Stimulated activated CD4-positive, alpha-beta T cell treated with anti-CD3 and anti-CD28 coated beads, Interleukin-4, amount 100 ng/mL, for 1 hour (primary cell): ENCODE data around the gene PLK5.
"Not testable (repeated sequence)": the region's sequence is repeated elsewhere in the genome, so short reads cannot be mapped to it uniquely, and the experiment has no call there.

ENCODE experiments used
- DNase-seq: peaks from one replicate; pipeline ENCODE4 v3.0.0-alpha.2; 2020

The PLK5 gene

DNA sequence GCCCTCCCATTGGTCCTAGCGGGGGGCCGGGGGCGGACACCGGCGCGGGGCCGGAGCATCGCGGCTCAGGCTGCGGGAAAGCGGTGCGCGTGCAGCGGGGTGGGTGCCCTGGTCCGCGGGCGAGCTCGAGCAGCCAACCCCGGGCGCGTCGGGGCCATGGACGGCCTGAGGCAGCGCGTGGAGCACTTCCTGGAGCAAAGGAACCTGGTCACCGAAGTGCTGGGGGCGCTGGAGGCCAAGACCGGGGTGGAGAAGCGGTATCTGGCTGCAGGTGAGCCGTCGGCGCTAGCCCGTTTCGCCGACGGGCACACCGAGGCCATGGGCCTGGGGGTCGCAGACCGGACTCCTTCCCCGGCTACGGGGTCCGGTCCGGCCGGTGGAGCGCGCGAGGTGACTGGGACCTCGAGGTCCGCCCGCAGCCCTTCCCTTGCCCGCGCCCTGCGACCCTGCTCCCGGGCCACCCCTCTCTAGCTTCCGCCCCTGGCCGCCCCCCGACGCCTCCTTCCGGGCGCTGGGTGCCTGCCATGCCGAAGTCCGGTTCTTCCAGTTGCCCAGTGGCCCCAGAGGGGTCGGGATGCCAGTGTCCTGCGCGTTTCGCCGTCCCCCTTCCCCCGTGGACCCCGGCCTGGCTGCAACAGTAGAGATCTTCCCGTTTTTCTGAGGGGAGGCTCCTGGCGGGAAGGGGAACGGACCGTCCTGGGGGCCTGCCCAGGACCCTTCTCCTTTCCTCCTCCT lies 32.6 kb upstream of the PLK5 start, which contains the start of gene REEP6:
REEP6 (plus strand) TSS at position 68 of the 735 bp plus-strand sequence; CDS start at position 157, 89 bp downstream.
- DNase-seq = no peak

DNA sequence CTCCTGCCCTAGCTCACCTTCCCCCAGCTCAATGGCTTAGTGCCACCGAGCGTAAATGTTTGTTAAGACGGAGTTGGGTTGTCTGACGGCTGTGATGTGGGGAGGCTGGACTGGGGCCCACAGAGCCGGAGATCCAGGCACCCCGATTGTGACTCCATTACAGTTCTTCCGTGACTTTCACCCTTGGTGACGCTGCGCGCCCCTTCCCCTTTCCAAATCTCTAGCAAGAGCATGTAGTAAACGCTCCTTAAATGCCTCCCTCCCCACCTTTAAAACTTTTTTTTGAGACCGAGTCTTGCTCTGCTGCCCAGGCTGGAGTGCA lies 32.1 kb upstream of the PLK5 start:
- DNase-seq = no peak

DNA sequence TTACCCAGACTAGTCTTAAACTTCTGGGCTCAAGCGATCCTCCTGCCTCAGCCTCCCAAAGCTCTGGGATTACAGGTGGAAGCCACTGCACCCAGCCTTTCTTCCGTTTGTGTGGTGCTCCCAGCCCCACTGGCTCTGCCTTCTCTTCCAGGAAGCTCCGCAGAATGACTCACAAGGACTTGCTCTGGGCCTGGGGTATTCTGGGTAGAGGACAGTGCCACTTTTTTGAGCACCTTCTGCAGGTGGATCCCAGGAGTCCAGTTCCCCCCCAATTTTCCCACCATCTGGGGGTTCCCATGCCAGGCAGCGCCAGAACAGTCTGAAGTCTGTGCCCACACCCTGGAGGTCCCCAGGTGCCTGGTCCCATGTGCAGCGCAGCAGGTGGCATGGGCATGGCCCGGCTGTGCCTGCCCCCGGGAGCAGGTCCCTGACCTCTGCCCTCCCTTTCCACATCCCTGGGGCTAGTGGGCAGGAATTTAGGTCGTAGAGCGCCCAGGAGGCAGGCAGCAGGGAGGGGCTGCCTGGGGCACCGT lies 31.3 kb upstream of the PLK5 start:
- no peak for DNase-seq

DNA sequence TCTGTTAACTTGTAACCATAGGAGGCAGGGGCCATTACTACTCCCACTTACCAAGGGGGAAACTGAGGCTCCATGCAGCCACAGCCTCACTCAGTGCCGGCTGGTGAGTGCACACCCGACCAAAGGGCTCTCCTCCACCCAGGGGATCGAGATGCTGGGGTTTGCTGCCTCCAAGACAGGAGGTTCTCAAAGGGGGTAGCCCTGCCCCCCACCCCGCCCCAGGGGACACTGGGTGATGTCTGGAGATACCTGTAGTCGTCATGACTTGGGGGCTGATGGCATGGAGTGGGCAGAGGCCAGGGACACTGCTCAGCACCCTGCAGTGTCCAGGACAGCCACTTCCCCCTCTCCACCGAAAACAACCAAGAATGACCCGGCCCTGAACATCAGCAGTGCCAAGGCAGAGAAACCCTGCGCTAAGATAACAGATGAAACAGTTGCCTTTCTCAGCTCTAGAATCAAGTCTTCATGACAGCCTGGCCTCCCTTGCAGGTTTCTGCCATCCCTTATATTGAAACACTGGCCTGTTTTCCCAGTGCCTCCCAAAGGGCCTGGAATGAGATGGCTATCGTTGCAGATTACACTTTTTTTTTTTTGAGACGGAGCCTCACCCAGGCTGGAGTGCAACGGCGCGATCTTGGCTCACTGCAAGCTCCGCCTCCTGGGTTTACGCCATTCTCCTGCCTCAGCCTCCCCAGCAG lies 29.6 kb upstream of the PLK5 start:
- no peak for DNase-seq

DNA sequence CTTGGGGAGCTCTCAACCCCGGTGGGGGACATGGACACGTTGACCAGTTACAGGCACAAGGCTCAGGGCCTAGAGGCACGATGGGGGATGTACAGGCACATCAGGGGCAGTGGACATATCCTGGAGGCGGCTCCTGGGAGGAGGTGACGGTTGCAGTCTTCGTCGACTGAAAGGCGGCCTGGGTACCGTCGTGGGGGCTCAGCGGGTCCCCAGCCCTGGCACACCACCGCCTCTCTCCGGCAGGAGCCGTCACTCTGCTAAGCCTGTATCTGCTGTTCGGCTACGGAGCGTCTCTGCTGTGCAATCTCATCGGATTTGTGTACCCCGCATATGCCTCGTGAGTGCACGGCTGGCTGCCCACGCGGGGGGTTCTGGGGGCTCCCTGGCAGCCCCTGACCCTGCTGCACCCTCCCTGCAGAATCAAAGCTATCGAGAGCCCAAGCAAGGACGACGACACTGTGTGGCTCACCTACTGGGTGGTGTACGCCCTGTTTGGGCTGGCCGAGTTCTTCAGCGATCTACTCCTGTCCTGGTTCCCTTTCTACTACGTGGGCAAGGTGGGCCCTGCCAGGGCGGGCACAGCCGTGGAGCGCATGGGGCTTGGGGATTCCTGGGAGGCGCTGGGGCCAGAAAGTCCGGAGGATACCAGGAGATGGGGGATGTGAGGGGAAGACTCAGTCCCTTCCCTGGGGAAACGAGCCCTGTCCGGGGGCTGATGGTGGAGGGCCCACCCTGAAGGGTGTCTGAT lies 28.7 kb upstream of the PLK5 start:
- DNase-seq = no peak

DNA sequence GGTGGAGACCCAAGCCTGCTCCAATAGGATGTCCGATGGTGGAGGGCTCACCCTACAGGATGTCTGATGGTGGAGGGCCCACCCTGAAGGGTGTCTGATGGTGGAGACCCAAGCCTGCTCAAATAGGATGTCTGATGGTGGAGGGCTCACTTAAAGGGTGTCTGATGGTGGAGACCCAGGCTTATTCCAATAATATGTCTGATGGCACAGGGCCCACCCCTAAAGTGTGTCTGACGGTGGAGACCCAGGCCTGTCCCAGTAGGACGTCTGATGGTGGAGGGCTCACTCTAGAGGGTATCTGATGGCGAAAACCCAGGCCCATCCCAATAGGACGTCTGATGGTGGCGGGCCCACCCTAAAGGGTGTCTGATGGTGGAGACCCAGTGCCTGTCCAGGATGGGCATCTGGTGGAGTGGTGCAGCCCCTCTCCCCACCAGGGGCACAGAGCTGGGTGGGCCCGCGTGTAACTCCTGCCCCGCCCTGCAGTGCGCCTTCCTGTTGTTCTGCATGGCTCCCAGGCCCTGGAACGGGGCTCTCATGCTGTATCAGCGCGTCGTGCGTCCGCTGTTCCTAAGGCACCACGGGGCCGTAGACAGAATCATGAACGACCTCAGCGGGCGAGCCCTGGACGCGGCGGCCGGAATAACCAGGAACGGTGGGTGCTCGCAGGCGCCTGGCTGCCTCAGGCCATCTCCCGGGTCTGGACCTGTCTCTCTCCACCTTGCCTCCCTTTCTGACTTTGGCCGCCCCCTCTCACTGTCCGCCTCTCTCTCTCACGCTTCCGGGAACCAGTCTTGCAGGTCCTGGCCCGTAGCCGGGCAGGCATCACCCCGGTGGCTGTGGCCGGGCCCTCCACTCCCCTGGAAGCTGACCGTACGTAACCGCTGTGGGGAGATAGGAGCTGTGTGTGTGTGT lies 27.8 kb upstream of the PLK5 start:
- no peak for DNase-seq

DNA sequence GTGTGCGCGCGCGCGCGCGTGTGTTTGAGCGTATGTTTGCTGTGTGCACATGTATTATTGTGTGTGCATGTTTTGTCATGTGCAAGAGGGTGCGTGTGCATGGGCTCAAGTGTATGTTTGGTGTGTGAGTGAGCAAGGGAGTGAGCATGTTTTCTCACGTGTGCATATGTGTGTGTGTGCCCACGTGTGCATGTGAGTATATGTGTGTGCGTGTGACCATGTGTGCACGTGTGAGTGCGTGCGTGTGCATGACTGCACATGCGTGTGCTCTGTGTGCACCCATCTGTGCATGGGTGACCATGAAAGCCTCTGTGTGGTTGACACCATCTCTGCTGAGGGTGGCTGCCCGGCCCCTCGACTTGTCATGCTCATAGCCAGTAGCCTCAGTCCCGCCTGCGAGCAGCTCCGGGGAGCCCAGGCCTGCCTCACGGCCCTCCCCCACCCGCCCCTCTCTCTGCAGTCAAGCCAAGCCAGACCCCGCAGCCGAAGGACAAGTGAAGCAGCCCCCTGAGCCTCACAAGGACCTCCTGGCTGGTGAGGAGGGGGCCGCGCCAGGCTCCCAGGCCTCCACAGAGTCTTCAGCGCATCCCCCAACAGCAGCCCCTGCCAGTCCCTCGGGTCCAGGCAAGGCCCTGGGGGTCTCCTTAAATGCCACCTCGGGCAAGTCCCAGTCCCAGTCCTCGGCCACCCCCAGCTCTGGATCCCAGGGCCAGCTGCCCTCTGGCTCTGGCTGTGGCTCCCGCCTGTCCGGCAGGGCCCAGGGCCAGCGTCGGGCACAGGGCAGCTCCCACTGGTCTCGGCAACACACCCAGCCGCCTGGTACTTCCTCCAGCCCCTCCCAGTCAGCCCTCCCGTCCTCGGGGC lies 26.9 kb upstream of the PLK5 start:
- DNase-seq = no peak

DNA sequence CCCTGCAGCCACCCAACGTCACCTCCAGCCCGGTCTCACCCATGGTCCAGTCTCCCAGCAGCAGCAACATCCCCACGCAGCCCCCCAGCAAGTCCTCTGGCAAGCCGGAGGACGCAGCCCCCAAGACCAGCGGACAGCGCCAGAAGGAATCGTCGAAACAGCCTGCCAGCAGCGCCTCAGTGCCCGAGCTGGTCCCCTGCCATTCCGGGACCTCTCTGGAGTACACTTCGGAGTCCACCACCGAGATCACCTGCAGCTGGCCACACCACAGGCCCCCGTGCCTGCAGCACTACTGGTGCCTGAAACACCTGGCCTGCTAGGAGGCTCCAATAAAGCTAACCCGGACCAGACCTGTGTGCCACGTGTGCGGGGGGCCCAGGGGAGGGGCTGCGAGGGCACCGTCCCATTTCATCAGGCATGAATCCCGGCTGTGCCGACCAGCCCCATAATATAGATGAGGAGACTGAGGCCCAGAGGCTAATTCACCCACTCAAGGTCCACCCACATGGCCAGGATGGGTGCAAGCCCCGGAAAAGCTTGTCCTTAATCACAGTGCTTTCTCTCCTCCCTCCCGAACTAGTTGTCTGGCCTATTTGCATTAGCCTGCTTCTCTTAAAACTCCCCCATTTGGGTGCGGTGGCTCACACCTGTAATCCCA lies 26.2 kb upstream of the PLK5 start:
- DNase-seq = no peak

DNA sequence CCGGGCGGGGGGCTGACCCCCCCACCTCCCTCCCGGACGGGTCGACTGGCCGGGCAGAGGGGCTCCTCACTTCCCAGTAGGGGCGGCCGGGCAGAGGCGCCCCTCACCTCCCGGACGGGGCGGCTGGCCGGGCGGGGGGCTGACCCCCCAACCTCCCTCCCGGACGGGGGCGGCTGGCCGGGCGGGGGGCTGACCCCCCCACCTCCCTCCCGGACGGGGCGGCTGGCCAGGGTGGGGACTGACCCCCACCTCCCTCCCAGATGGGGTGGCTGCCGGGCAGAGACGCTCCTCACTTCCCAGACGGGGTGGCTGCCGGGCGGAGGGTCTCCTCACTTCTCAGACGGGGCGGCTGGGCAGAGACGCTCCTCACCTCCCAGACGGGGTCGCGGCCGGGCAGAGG lies 24.6 kb upstream of the PLK5 start:
- DNase-seq = not testable (repeated sequence)

DNA sequence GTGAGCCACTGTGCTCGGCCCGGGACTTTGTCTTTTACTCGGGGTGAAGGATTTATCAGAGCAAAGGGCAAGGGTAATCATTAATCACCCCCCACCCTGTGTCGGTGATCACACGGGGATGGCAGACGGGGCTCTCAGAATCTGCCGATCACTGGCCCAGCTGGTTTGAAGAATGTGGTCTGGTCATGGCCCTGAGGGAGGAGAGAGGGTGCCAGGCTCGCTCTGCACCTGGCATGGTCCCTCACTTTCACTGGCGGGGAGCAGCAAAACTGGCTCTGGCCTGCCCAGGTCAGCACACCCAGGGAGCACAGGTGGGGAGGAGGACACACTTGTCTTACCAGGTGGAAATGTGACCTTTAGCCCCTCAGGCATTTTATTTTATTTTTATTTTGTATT lies 22.7 kb upstream of the PLK5 start:
- DNase-seq = no peak

DNA sequence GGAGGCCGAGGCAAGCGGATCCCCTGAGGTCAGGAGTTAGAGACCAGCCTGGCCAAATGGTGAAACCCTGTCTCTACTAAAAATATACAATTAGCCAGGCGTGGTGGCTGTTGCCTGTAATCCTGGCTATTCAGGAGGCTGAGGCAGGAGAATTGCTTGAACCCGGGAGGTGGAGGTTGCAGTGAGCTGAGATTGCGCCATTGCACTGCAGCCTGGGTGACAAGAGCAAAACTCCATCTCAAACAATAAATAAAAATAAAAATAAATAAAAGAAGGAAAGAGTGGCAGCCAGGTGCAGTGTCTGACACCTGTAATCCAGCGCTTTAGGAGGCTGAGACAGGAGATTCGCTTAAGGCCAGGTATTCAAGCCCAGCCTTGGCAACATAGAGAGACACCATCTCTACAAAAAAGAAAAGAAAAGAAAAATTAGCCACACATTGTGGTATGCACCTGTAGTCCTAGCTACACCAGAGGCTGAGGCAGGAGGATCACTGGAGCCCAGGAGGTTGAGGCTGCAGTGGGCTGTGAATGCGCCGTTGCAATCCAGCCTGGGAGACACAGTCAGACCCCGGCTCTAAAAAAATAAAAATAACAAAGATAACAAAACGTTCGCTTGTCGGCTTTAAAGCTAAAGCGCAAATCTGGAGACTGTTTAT lies 21.3 kb upstream of the PLK5 start:
- no peak for DNase-seq

DNA sequence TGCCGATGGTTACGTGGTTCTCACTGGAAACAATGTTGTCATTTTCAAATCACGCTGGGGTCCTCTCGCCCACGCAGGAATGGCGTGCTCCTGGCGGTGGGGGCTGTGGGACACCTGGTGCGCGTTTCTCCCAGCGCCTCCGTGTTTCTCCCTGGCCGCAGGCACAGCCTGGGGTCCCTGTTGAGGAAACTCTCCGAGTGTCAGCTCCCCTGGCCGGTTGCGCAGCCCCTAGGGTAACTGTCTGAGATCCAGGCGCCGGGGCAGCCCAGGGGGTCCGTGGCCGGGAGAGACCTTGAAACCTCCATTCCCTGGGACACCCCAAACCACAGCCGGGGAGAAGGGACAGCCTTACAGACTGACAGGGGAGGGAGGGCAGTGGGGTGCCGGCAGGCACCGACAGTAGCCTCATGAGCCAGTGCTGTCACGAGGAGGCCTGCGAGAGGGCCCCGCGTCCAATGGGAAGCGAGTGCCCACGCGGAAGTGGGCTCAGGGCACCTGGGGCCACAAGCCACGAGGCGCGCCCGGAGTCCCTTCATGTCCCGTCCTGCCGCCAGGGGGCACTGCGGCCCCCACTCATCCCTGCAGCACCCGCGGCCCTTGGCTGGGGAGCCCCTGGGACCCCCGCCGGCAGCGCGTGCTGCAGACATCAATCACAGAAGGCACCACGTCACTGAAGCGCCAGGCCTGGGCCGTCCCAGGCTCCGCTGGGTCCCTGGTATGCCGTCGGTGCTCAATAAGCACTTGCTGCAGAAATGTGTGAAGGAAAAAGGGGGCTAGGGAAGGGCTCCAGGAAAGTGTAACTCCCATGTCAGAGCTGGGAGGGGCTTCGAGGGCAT lies 20.6 kb upstream of the PLK5 start:
- DNase-seq = peak; percentile 75

DNA sequence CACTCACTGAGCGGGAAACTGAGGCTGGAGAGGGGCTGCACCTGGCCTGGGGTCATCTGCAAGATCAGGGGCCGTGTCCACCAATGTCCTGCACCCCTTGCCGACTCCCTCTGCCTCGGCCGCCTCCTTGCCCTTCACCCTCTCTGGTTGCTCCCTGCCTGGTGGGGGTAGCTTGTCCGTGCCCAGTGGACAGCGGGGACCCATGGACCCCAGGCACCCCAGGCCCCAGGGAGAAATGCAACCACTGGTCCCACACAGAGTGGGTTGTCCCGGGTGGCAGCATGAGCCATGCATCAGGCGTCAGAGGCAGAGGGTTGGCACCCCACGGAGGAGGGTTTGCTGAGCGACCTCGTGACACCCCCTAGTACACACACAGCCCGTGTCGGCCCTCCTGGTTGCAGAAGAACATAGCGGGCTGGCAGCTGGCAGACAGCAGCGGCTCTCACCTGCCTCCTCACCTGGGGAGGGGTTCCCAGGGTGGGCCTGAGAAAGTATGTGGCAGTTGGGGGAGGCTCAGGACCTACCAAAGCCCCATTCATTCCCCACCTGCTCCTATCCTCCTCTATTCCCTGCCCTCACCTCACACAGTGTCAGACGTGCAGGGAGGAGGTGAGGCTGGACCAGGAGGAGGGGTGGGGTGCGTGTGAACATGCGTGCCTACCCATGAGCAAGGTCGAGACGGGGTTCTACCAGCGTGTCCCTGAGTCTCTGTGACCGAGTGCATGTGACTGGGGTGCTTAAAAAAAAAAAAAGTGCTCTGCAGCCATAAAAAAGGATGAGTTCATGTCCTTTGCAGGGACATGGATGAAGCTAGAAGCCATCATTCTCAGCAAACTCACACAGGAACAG lies 19.7 kb upstream of the PLK5 start:
- no peak for DNase-seq

DNA sequence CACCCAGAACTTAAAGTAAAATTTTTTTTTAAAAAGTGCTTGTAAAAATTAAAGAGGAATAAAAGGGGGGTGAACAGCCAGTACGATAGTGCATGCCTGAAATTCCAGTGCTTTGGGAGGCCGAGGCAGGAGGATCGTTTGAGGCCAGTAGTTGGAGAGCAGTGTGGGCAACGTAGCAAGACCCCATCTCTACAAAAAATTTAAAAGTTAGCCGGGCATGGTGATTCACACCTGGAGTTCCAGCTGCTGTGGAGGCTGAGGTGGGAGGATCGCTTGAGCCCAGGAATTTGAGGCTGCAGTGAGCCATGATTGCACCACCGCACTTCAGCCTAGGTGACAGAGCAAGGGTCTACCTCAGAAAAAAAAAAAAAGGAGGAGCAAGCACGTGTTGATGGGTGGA lies 18.9 kb upstream of the PLK5 start:
- DNase-seq = no peak

DNA sequence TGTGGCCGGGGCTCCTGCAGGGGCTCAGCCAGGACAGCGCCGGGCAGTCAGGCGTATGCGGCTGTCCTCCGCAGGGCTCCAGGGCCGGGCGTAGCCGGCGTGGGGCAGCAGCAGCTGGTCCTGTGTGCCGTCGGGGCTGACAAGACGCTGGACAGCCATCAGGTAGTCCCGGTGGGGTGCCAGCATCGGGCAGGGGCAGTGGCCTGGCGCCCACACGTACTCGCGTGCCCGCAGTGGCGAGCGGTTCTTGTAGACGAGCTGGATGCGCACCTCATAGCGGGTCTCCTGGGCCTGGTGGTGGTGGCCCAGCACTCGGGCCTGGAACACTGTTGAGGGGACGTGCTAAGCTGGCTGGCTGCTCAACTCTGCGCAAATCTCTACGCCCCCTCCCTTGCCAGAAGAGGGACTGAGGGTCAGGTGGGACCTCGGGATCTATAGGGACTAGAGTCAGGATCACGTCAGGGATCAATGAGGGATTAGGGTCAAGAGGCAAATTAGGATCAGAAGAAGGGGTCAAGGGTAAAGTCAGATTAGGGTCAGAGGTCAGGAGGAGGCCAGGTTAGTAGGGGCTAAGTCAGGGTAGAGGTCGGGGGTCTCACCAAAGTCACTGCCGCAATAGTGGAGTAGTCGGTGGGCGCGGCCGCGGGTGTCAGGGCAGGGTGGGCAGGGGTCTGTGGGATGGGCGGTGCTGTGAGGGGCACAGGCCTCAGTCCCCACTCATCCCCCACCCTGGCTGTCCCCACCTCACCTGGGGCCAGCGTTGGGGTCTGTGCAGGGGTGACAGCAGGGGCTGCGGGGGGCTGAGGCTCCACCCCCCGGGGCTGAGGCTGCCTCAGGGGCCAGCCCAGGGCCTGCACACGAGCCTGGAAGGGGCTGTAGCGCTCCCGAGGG lies 17.6 kb upstream of the PLK5 start:
- no peak for DNase-seq

DNA sequence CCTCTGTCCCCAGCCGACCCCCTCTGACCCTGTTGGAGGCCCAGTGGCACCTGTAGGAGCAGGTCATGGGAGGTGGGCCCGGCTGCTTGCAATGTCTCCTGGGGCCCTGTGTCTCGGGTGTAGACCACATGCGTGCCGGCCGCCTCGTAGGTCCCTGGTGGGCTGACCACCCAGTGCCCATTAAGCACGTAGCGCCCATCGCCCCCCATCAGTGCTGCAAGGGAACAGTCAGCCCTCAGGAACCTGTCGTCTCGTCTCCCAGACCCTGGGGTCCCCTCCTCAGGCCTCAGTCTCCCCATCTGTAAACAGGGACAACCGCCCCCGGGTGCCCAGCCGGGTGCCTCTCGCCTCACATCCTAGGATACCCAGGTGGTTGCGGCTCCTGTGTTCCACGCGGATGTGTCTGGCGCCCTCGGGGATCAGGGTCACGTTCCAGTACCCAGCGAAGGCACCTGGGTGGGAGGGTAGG lies 16.7 kb upstream of the PLK5 start:
- DNase-seq = no peak

DNA sequence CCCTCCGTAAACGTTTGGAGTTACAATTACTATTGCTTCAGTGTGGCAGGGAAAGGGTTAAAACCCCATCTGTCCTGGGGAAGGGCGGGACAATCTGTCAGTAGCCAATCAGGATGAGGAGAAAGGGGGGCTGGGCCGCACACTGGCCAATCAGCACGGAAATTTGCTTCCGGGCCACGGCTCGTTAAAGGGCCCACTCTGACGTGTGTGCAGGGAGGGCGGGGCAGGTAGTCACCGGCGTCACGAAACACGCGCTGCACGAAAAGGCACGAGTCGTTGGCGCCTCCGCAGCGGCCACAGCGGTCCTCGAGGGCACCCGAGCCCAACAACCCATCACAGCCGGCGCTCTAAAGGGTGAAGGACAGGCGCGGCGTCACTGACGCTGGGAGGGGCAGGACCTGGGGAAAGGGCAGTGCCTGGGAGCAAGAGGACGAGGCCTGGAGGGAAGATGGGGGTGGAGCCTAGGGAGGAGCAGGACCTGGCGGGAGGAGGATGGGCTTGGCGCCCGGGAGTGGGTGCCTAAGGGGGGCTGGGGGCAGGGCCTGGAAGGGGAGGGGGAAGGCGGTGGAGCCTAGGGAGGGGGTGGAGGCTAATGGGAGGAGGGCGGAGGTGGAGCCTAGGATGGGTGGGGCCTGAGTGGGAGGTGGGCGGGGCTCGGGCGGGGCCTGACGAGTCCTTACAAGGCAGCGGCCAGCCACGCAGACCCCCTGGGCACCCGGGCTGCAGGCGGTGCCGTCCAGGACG lies 15.9 kb upstream of the PLK5 start:
- DNase-seq = peak; percentile 89
